Measurements from ENCODE around the gene MXD1.
"Not testable (repeated sequence)": the region's sequence is repeated elsewhere in the genome, so short reads cannot be mapped to it uniquely, and the experiment has no call there.

The MXD1 gene

GRCh38 chr2:69950241-69950640 is 35.3 kb downstream of the MXD1 start:
- H3K36me3 ChIP-seq (ENCODE audit: control insufficient read depth in 5 of 5, insufficient read depth in 5 of 5, low read length in 5 of 5): no peaks in the 10 kb centered on the region
- H3K27ac ChIP-seq (ENCODE audit: low read depth, low read length): no peak overlapping the region
- H3K4me3 ChIP-seq (ENCODE audit: low read depth in 1 of 5, low read length in 5 of 5): no peak overlapping the region
- peaks cover 0 to 5% (median 0%) of the 10 kb centered on the region in 5 donors for H3K27me3 ChIP-seq (ENCODE audit: control insufficient read depth in 5 of 5, insufficient read depth in 4 of 5, low read length in 5 of 5)
- no peaks in the 10 kb centered on the region for H3K9me3 ChIP-seq (ENCODE audit: control insufficient read depth in 5 of 5, low read length in 5 of 5)
- H3K9ac ChIP-seq (ENCODE audit: low read length in 5 of 5): no peak overlapping the region
- H3K4me1 ChIP-seq (ENCODE audit: control insufficient read depth in 5 of 5, insufficient read depth in 5 of 5, low read length in 5 of 5): peaks cover 0 to 18% (median 5%) of the 10 kb centered on the region in 5 donors

- H3K9me3 ChIP-seq (ENCODE audit: control insufficient read depth in 5 of 5, low read length in 5 of 5); H3K9ac ChIP-seq (ENCODE audit: low read length in 5 of 5); H3K4me3 ChIP-seq (ENCODE audit: low read depth in 1 of 5, low read length in 5 of 5); H3K27me3 ChIP-seq (ENCODE audit: control insufficient read depth in 5 of 5, insufficient read depth in 4 of 5, low read length in 5 of 5); H3K27ac ChIP-seq (ENCODE audit: low read depth, low read length); H3K36me3 ChIP-seq (ENCODE audit: control insufficient read depth in 5 of 5, insufficient read depth in 5 of 5, low read length in 5 of 5): not testable (repeated sequence)
- H3K4me1 ChIP-seq (ENCODE audit: control insufficient read depth in 5 of 5, insufficient read depth in 5 of 5, low read length in 5 of 5): peaks cover 0 to 18% (median 5%) of the 10 kb centered on the region in 5 donors
Measured at GRCh38 chr2:69950671-69951070, 35.8 kb downstream of the MXD1 start.

GRCh38 chr2:69952336-69953115 is 37.6 kb downstream of the MXD1 start:
- H3K27me3 ChIP-seq (ENCODE audit: control insufficient read depth in 5 of 5, insufficient read depth in 4 of 5, low read length in 5 of 5): peaks cover 0 to 5% (median 0%) of the 10 kb centered on the region in 5 donors
- no peaks in the 10 kb centered on the region for H3K9me3 ChIP-seq (ENCODE audit: control insufficient read depth in 5 of 5, low read length in 5 of 5)
- H3K4me3 ChIP-seq (ENCODE audit: low read depth in 1 of 5, low read length in 5 of 5): no peak overlapping the region
- H3K9ac ChIP-seq (ENCODE audit: low read length in 5 of 5): no peak overlapping the region
- no peak overlapping the region for H3K27ac ChIP-seq (ENCODE audit: low read depth, low read length)
- peaks cover 0 to 18% (median 4%) of the 10 kb centered on the region in 5 donors for H3K4me1 ChIP-seq (ENCODE audit: control insufficient read depth in 5 of 5, insufficient read depth in 5 of 5, low read length in 5 of 5)
- no peaks in the 10 kb centered on the region for H3K36me3 ChIP-seq (ENCODE audit: control insufficient read depth in 5 of 5, insufficient read depth in 5 of 5, low read length in 5 of 5)

GRCh38 chr2:69954084-69954483 is 39.2 kb downstream of the MXD1 start:
- no peak overlapping the region for H3K27ac ChIP-seq (ENCODE audit: low read depth, low read length)
- no peaks in the 10 kb centered on the region for H3K36me3 ChIP-seq (ENCODE audit: control insufficient read depth in 5 of 5, insufficient read depth in 5 of 5, low read length in 5 of 5)
- no peak overlapping the region for H3K9ac ChIP-seq (ENCODE audit: low read length in 5 of 5)
- H3K4me3 ChIP-seq (ENCODE audit: low read depth in 1 of 5, low read length in 5 of 5): no peak overlapping the region
- H3K27me3 ChIP-seq (ENCODE audit: control insufficient read depth in 5 of 5, insufficient read depth in 4 of 5, low read length in 5 of 5): no peaks in the 10 kb centered on the region
- no peaks in the 10 kb centered on the region for H3K9me3 ChIP-seq (ENCODE audit: control insufficient read depth in 5 of 5, low read length in 5 of 5)
- peaks cover 0 to 9% (median 3%) of the 10 kb centered on the region in 5 donors for H3K4me1 ChIP-seq (ENCODE audit: control insufficient read depth in 5 of 5, insufficient read depth in 5 of 5, low read length in 5 of 5)

- H3K27ac ChIP-seq (ENCODE audit: low read depth, low read length): no peak overlapping the region
- H3K9me3 ChIP-seq (ENCODE audit: control insufficient read depth in 5 of 5, low read length in 5 of 5): no peaks in the 10 kb centered on the region
- no peaks in the 10 kb centered on the region for H3K27me3 ChIP-seq (ENCODE audit: control insufficient read depth in 5 of 5, insufficient read depth in 4 of 5, low read length in 5 of 5)
- H3K4me1 ChIP-seq (ENCODE audit: control insufficient read depth in 5 of 5, insufficient read depth in 5 of 5, low read length in 5 of 5): peaks cover 0 to 9% (median 3%) of the 10 kb centered on the region in 5 donors
- H3K9ac ChIP-seq (ENCODE audit: low read length in 5 of 5): no peak overlapping the region
- H3K4me3 ChIP-seq (ENCODE audit: low read depth in 1 of 5, low read length in 5 of 5): no peak overlapping the region
- H3K36me3 ChIP-seq (ENCODE audit: control insufficient read depth in 5 of 5, insufficient read depth in 5 of 5, low read length in 5 of 5): no peaks in the 10 kb centered on the region
Measured at GRCh38 chr2:69955029-69955428, 40.1 kb downstream of the MXD1 start.

GRCh38 chr2:69956475-69956979 is 41.6 kb downstream of the MXD1 start:
- peaks cover 0 to 9% (median 3%) of the 10 kb centered on the region in 5 donors for H3K4me1 ChIP-seq (ENCODE audit: control insufficient read depth in 5 of 5, insufficient read depth in 5 of 5, low read length in 5 of 5)
- no peaks in the 10 kb centered on the region for H3K27me3 ChIP-seq (ENCODE audit: control insufficient read depth in 5 of 5, insufficient read depth in 4 of 5, low read length in 5 of 5)
- H3K9me3 ChIP-seq (ENCODE audit: control insufficient read depth in 5 of 5, low read length in 5 of 5): no peaks in the 10 kb centered on the region
- no peaks in the 10 kb centered on the region for H3K36me3 ChIP-seq (ENCODE audit: control insufficient read depth in 5 of 5, insufficient read depth in 5 of 5, low read length in 5 of 5)
- no peak overlapping the region for H3K27ac ChIP-seq (ENCODE audit: low read depth, low read length)
- H3K4me3 ChIP-seq (ENCODE audit: low read depth in 1 of 5, low read length in 5 of 5): no peak overlapping the region
- H3K9ac ChIP-seq (ENCODE audit: low read length in 5 of 5): no peak overlapping the region

GRCh38 chr2:69957965-69958364 is 43.1 kb downstream of the MXD1 start:
- Histone ChIP-seq H3K27me3 (ENCODE audit: control insufficient read depth in 5 of 5, insufficient read depth in 4 of 5, low read length in 5 of 5) (no peaks in the 10 kb centered on the region), H3K36me3 (ENCODE audit: control insufficient read depth in 5 of 5, insufficient read depth in 5 of 5, low read length in 5 of 5) (peaks cover 0 to 2% (median 0%) of the 10 kb centered on the region in 5 donors), H3K4me1 (ENCODE audit: control insufficient read depth in 5 of 5, insufficient read depth in 5 of 5, low read length in 5 of 5) (peaks cover 0 to 2% (median 0%) of the 10 kb centered on the region in 5 donors), H3K9me3 (ENCODE audit: control insufficient read depth in 5 of 5, low read length in 5 of 5) (no peaks in the 10 kb centered on the region), H3K4me3 (ENCODE audit: low read depth in 1 of 5, low read length in 5 of 5) (no peak overlapping the region), H3K9ac (ENCODE audit: low read length in 5 of 5) (no peak overlapping the region), H3K27ac (ENCODE audit: low read depth, low read length) (no peak overlapping the region)

- peaks cover 0 to 4% (median 0%) of the 10 kb centered on the region in 5 donors for H3K36me3 ChIP-seq (ENCODE audit: control insufficient read depth in 5 of 5, insufficient read depth in 5 of 5, low read length in 5 of 5)
- no peaks in the 10 kb centered on the region for H3K9me3 ChIP-seq (ENCODE audit: control insufficient read depth in 5 of 5, low read length in 5 of 5)
- H3K27ac ChIP-seq (ENCODE audit: low read depth, low read length): no peak overlapping the region
- H3K27me3 ChIP-seq (ENCODE audit: control insufficient read depth in 5 of 5, insufficient read depth in 4 of 5, low read length in 5 of 5): no peaks in the 10 kb centered on the region
- no peak overlapping the region for H3K9ac ChIP-seq (ENCODE audit: low read length in 5 of 5)
- peaks cover 0 to 5% (median 0%) of the 10 kb centered on the region in 5 donors for H3K4me1 ChIP-seq (ENCODE audit: control insufficient read depth in 5 of 5, insufficient read depth in 5 of 5, low read length in 5 of 5)
- H3K4me3 ChIP-seq (ENCODE audit: low read depth in 1 of 5, low read length in 5 of 5): no peak overlapping the region
Measured at GRCh38 chr2:69958480-69958879, 43.6 kb downstream of the MXD1 start.

- peaks cover 0 to 14% (median 5%) of the 10 kb centered on the region in 5 donors for H3K4me1 ChIP-seq (ENCODE audit: control insufficient read depth in 5 of 5, insufficient read depth in 5 of 5, low read length in 5 of 5)
- H3K27ac ChIP-seq (ENCODE audit: low read depth, low read length): no peak overlapping the region
- no peak overlapping the region for H3K9ac ChIP-seq (ENCODE audit: low read length in 5 of 5)
- no peak overlapping the region for H3K4me3 ChIP-seq (ENCODE audit: low read depth in 1 of 5, low read length in 5 of 5)
- no peaks in the 10 kb centered on the region for H3K9me3 ChIP-seq (ENCODE audit: control insufficient read depth in 5 of 5, low read length in 5 of 5)
- no peaks in the 10 kb centered on the region for H3K27me3 ChIP-seq (ENCODE audit: control insufficient read depth in 5 of 5, insufficient read depth in 4 of 5, low read length in 5 of 5)
- H3K36me3 ChIP-seq (ENCODE audit: control insufficient read depth in 5 of 5, insufficient read depth in 5 of 5, low read length in 5 of 5): peaks cover 0 to 4% (median 0%) of the 10 kb centered on the region in 5 donors
Measured at GRCh38 chr2:69959425-69959824, 44.5 kb downstream of the MXD1 start.

- peaks cover 0 to 18% (median 6%) of the 10 kb centered on the region in 5 donors for H3K4me1 ChIP-seq (ENCODE audit: control insufficient read depth in 5 of 5, insufficient read depth in 5 of 5, low read length in 5 of 5)
- H3K9me3 ChIP-seq (ENCODE audit: control insufficient read depth in 5 of 5, low read length in 5 of 5): no peaks in the 10 kb centered on the region
- no peaks in the 10 kb centered on the region for H3K27me3 ChIP-seq (ENCODE audit: control insufficient read depth in 5 of 5, insufficient read depth in 4 of 5, low read length in 5 of 5)
- H3K27ac ChIP-seq (ENCODE audit: low read depth, low read length): no peak overlapping the region
- H3K4me3 ChIP-seq (ENCODE audit: low read depth in 1 of 5, low read length in 5 of 5): no peak overlapping the region
- peaks cover 0 to 4% (median 0%) of the 10 kb centered on the region in 5 donors for H3K36me3 ChIP-seq (ENCODE audit: control insufficient read depth in 5 of 5, insufficient read depth in 5 of 5, low read length in 5 of 5)
- H3K9ac ChIP-seq (ENCODE audit: low read length in 5 of 5): no peak overlapping the region
Measured at GRCh38 chr2:69960821-69961220, 45.9 kb downstream of the MXD1 start.

All from subcutaneous abdominal adipose tissue (tissue), 5 donors.